B cell (primary cell): Measurements from ENCODE around the gene SLC25A26. TPM values are rescaled to one million over a fixed set of nuclear protein-coding genes. Genes with fewer than 3 reads are reported as not detected.

ENCODE experiments used
- ATAC-seq: fragments of 200-7000 bp; cut with Tn5 transposase; one replicate; pipeline ENCODE4 v1.10.0; 2021; ENCODE audit warnings: low read depth, mild to moderate bottlenecking, moderate number of reproducible peaks, moderate library complexity
- CTCF ChIA-PET: fragments of 350-600 bp; sonication (Branson Sonifier 250); formaldehyde crosslinking; loops from one replicate; lab custom pipeline; 2021; ENCODE audit warnings: antibody characterized with exemption, inconsistent platforms; lab: Charles Lee
- POLR2A ChIA-PET: fragments of 350-600 bp; sonication (Branson Sonifier 250); formaldehyde crosslinking; loops from one replicate; lab custom pipeline; 2021; ENCODE audit warnings: antibody characterized with exemption; lab: Charles Lee
- DNase-seq: peaks from one replicate; pipeline ENCODE4 v3.0.0; 2013
- H2AFZ ChIP-seq: 2 replicates; pipeline ENCODE4 v1.6.1; 2012; ENCODE audit warnings: mild to moderate bottlenecking, low read depth, low read length; ENCODE audit not compliant: insufficient read depth, poor library complexity, severe bottlenecking
- H3K27ac ChIP-seq, 2 donors: 1 replicate in 1 of 2; 2 replicates in 1 of 2; pipeline ENCODE4 v1.5.1; 2012 to 2013; ENCODE audit warnings: low read length in 2 of 2, mild to moderate bottlenecking in 2 of 2, moderate library complexity in 1 of 2
- H3K27me3 ChIP-seq, 4 experiments: fragments of 200-600 bp in 1 of 4; sonication (generic) in 1 of 4; replicated peaks in 1 of 4; 1 replicate in 2 of 4; 2 replicates in 2 of 4; pipeline versions ENCODE4 v1.6.1 to v1.7.0; 2013 to 2016; ENCODE audit warnings: low read length in 3 of 4, mild to moderate bottlenecking in 2 of 4, mixed read lengths in 1 of 4, moderate library complexity in 1 of 4; ENCODE audit not compliant: insufficient read depth in 4 of 4, control insufficient read depth in 3 of 4; ENCODE audit errors: control extremely low read depth in 1 of 4
- H3K36me3 ChIP-seq, 2 experiments: replicated peaks in 1 of 2; 1 replicate in 1 of 2; 2 replicates in 1 of 2; pipeline versions ENCODE4 v1.6.1 to v1.7.1; 2013; ENCODE audit warnings: low read length in 1 of 2; ENCODE audit not compliant: insufficient read depth in 2 of 2, control insufficient read depth in 1 of 2; ENCODE audit errors: control extremely low read depth in 1 of 2, extremely low read depth in 1 of 2
- H3K4me1 ChIP-seq, 2 donors: fragments of 200-600 bp in 1 of 2; sonication (generic) in 1 of 2; 1 replicate in 1 of 2; 2 replicates in 1 of 2; pipeline versions ENCODE4 v1.5.1 to v1.6.1; 2013 to 2017; ENCODE audit warnings: low read length in 2 of 2; ENCODE audit not compliant: control insufficient read depth in 2 of 2, insufficient read depth in 2 of 2
- H3K4me2 ChIP-seq: replicated peaks from 2 replicates; pipeline ENCODE3; 2012; ENCODE audit warnings: mild to moderate bottlenecking, low read depth, low read length; ENCODE audit not compliant: poor library complexity, severe bottlenecking
- H3K4me3 ChIP-seq, 5 experiments: fragments of 200-600 bp in 1 of 5; sonication (generic) in 1 of 5; 1 replicate in 3 of 5; 2 replicates in 2 of 5; pipeline versions ENCODE4 v1.5.1 to v1.7.0; 2011 to 2016; ENCODE audit warnings: low read length in 4 of 5, mild to moderate bottlenecking in 4 of 5, low read depth in 2 of 5, control low read depth in 1 of 5, moderate library complexity in 1 of 5; ENCODE audit not compliant: insufficient read depth in 1 of 5; ENCODE audit errors: control extremely low read depth in 1 of 5, extremely low read depth in 1 of 5
- H3K79me2 ChIP-seq: fragments of 200-600 bp; sonication (generic); one replicate; pipeline ENCODE4 v1.6.0; 2016; ENCODE audit warnings: low read length; ENCODE audit not compliant: control insufficient read depth, insufficient read depth
- H3K9ac ChIP-seq: fragments of 200-600 bp; sonication (generic); 2 replicates; pipeline ENCODE4 v1.6.1; 2017; ENCODE audit warnings: mild to moderate bottlenecking, low read length, moderate library complexity
- H3K9me3 ChIP-seq, 3 donors: one replicate each; pipeline versions ENCODE4 v1.6.1 to v1.7.1; 2013; ENCODE audit warnings: low read length in 2 of 3; ENCODE audit not compliant: control insufficient read depth in 2 of 3, insufficient read depth in 1 of 3; ENCODE audit errors: control extremely low read depth in 1 of 3
- H4K20me1 ChIP-seq: 2 replicates; pipeline ENCODE4 v1.6.0; 2012; ENCODE audit warnings: mild to moderate bottlenecking, low read length; ENCODE audit not compliant: insufficient read depth, control insufficient read depth, poor library complexity, severe bottlenecking
- H3K27ac Mint-ChIP-seq: one replicate; pipeline ENCODE4 v1.8.0; 2021; ENCODE audit warnings: mixed read lengths
- H3K27me3 Mint-ChIP-seq: one replicate; pipeline ENCODE4 v1.8.0; 2021; ENCODE audit warnings: mixed read lengths
- H3K4me1 Mint-ChIP-seq: one replicate; pipeline ENCODE4 v1.8.0; 2021; ENCODE audit warnings: mixed read lengths
- H3K4me3 Mint-ChIP-seq: one replicate; pipeline ENCODE4 v1.8.0; 2021; ENCODE audit warnings: mixed read lengths
- H3K9me3 Mint-ChIP-seq: one replicate; pipeline ENCODE4 v1.8.0; 2022; ENCODE audit warnings: mixed read lengths; ENCODE audit not compliant: insufficient read depth
- EZH2 ChIP-seq: IDR thresholded peaks from 2 replicates; pipeline ENCODE4 v1.6.1; 2012; ENCODE audit warnings: borderline replicate concordance, low read depth, mild to moderate bottlenecking, moderate library complexity, low read length; ENCODE audit not compliant: insufficient read depth, poor library complexity, severe bottlenecking
- WGBS: methylation state at CpG from one replicate; pipeline ENCODE4 v1.1.5; 2013; ENCODE audit warnings: missing lambda C conversion rate; ENCODE audit not compliant: insufficient coverage; 5-methylcytosine and 5-hydroxymethylcytosine counted together
- intact Hi-C: fragments of 100-400 bp; cut with micrococcal nuclease; formaldehyde crosslinking; loops from one replicate; pipeline ENCODE4 v1.10.0; 2022
- polyA plus RNA-seq: library from polyadenylated mRNA; depleted of rRNA; stranded (reverse); fragments of >200 nt; gene quantifications from 2 replicates; pipeline ENCODE4 v1.2.3, GENCODE V29; 2012
- total RNA-seq, 2 donors: library from RNA; stranded (reverse); fragments of 120-200 nt in 1 of 2; gene quantifications; 1 replicate in 1 of 2; 2 replicates in 1 of 2; pipeline versions ENCODE4 v1.2.3 to v1.2.4, GENCODE V29; 2013 to 2022
- TF ChIP-seq, protein P1 (sequence below): fragments of 200-600 bp; IDR thresholded peaks from one replicate; pipeline ENCODE4 v1.8.0; 2022; ENCODE audit warnings: antibody characterized with exemption, mild to moderate bottlenecking

The SLC25A26 gene
- total and polyA plus RNA-seq, 2 donors (not counting 1 experiment from before 2014, with no cell fraction given): 22.3 to 23.8 TPM

DNA sequence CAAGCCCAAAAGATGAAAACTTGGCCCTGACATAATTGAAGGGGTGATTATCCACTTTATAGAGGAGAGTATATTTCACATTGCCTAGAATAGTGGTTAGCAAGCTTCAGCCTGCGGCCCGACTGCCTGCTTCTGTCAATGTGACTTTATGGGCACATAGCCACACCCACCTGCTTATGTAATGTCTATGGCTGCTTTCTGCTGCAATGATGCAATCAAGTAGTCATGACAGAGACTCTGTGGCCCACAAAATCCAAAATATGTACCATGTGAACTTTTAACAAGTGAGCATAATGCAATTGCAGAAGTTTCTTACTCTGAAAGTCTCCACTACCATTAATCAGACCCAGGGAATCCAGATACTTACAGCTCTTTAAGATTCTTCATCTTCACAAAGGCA lies 176.9 kb downstream of the SLC25A26 start:
- Mint-ChIP-seq H3K27me3 (no peaks in the 10 kb centered on the region), H3K4me1 (peaks cover 22% of the 10 kb centered on the region), H3K27ac (no peak overlapping the region), H3K9me3 (no peaks in the 10 kb centered on the region), H3K4me3 (no peak overlapping the region)
- ChIA-PET CTCF (interaction anchor here (1.3 kb wide), 1 partner anchor 10 kb away, joined by 6 read pairs; no protein-coding TSS in a partner anchor), POLR2A (interaction anchor here (0.7 kb wide), 1 partner anchor 80 kb away, joined by 7 read pairs; no protein-coding TSS in a partner anchor)
- no peak overlapping the region for H2AFZ ChIP-seq
- H3K4me1 ChIP-seq: peaks cover 16 to 21% of the 10 kb centered on the region in 2 donors
- peaks cover 4% of the 10 kb centered on the region for H3K79me2 ChIP-seq
- H4K20me1 ChIP-seq: no peaks in the 10 kb centered on the region
- H3K4me2 ChIP-seq: no peak overlapping the region
- no peak for DNase-seq
- peaks cover 0 to 1% of the 10 kb centered on the region in 2 experiments for H3K36me3 ChIP-seq
- H3K27ac ChIP-seq: no peak overlapping the region
- TF ChIP-seq, protein P1, sequence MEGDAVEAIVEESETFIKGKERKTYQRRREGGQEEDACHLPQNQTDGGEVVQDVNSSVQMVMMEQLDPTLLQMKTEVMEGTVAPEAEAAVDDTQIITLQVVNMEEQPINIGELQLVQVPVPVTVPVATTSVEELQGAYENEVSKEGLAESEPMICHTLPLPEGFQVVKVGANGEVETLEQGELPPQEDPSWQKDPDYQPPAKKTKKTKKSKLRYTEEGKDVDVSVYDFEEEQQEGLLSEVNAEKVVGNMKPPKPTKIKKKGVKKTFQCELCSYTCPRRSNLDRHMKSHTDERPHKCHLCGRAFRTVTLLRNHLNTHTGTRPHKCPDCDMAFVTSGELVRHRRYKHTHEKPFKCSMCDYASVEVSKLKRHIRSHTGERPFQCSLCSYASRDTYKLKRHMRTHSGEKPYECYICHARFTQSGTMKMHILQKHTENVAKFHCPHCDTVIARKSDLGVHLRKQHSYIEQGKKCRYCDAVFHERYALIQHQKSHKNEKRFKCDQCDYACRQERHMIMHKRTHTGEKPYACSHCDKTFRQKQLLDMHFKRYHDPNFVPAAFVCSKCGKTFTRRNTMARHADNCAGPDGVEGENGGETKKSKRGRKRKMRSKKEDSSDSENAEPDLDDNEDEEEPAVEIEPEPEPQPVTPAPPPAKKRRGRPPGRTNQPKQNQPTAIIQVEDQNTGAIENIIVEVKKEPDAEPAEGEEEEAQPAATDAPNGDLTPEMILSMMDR: no peak
- ATAC-seq: no peak
- H3K9me3 ChIP-seq: no peaks in the 10 kb centered on the region
- no peaks in the 10 kb centered on the region for H3K27me3 ChIP-seq
- H3K4me3 ChIP-seq: no peak overlapping the region
- intact Hi-C loops: no loop called here
- H3K9ac ChIP-seq: no peak overlapping the region
- WGBS: 100% methylated on average over 2 of the region's 2 CpGs

DNA sequence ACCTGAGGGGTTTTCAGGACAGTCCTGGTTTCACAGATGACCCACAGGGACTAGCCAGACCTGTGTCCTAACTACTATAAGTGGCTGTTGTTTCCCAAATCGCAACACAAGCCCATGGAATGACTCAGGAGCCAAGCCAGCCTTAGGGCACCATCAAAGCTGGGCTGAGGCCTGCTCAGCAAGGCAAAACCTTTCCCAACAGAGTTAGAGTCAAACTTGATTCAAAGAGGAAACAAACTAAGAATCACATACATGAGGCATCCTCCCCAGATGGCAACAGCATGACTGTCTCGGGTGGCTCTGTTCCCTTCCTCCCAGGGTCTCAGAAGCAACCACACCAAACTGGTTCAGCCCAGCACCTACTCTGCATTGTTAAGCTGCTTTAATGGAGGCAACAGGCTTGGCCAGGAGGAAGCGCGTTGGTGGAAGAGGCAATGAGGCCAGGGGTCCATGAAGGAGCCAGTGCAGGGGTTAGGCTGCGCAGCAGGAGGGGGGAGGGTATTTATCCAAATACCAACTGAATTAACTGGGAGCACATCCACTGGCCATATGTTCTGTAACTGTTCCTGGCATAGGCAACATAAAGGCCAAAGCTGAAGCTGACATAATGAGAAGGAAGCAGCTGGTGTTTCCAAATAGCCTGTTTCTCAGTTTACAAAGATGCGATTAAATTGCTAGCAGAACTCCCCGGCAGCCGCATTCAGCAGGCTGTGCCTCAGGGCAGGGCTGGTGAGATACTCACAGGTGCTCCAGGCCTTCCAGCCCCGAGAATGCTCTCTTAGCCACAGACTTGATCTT lies 177.6 kb downstream of the SLC25A26 start:
- intact Hi-C loops: no loop called here
- Histone ChIP-seq H3K4me1 (peaks cover 9 to 14% of the 10 kb centered on the region in 2 donors), H2AFZ (no peak overlapping the region), H3K27me3 (no peaks in the 10 kb centered on the region), H3K4me2 (no peak overlapping the region), H3K79me2 (no peaks in the 10 kb centered on the region), H3K36me3 (no peaks in the 10 kb centered on the region), H3K9me3 (no peaks in the 10 kb centered on the region), H3K9ac (no peak overlapping the region), H4K20me1 (no peaks in the 10 kb centered on the region), H3K4me3 (no peak overlapping the region), H3K27ac (no peak overlapping the region)
- ChIA-PET POLR2A (no interaction called here), CTCF (no interaction called here)
- H3K4me1 Mint-ChIP-seq: peaks cover 15% of the 10 kb centered on the region
- TF ChIP-seq, protein P1: no peak
- TF ChIP-seq EZH2: no peak
- DNase-seq (no peak), ATAC-seq (no peak)
- no peak overlapping the region for H3K4me3 Mint-ChIP-seq
- WGBS: 99% methylated on average over 7 of the region's 9 CpGs
- H3K27me3 Mint-ChIP-seq: no peaks in the 10 kb centered on the region
- H3K9me3 Mint-ChIP-seq: no peaks in the 10 kb centered on the region
- no peak overlapping the region for H3K27ac Mint-ChIP-seq
